ENCODE data around the gene EFCAB6. TPM values are rescaled to one million over a fixed set of nuclear protein-coding genes. Genes with fewer than 3 reads are reported as not detected.

Gene EFCAB6
- total RNA-seq, 1 experiment from 2014 or later: 0.94 TPM

GRCh38 chr22:43569111-43569510 lies 243.0 kb downstream of the EFCAB6 start (continued):
- TF ChIP-seq AFF4 (CRISPR knock-in tag; IDR thresholded peaks at IDR 0.05; ENCODE audit: borderline replicate concordance) (no peak), ZSCAN18 (CRISPR knock-in tag; IDR thresholded peaks at IDR 0.05) (no peak), ZNF671 (CRISPR knock-in tag; IDR thresholded peaks at IDR 0.05) (no peak), IRF2 (CRISPR knock-in tag; IDR thresholded peaks at IDR 0.05; ENCODE audit: borderline replicate concordance, low read depth) (no peak), E2F4 (CRISPR knock-in tag; IDR thresholded peaks at IDR 0.05; ENCODE audit: borderline replicate concordance, low read depth) (no peak), ETV6 (CRISPR knock-in tag; IDR thresholded peaks at IDR 0.05) (no peak)

- no peaks in the 10 kb centered on the region for H3K27me3 Mint-ChIP-seq (ENCODE audit: low read depth)
- DNase-seq (ENCODE audit: low spot score): no peak
- H3K36me3 Mint-ChIP-seq: no peaks in the 10 kb centered on the region
- CTCF ChIA-PET: interaction anchor here (0.5 kb wide), 1 partner anchor 228 kb away, joined by 3 read pairs; no protein-coding TSS in a partner anchor
- peaks cover 12% of the 10 kb centered on the region for H3K9me3 Mint-ChIP-seq
- POLR2A ChIA-PET: no interaction called here
- no peak for TF ChIP-seq JUN (CRISPR knock-in tag; IDR thresholded peaks at IDR 0.05)
- TF ChIP-seq SMAD3 (CRISPR knock-in tag; IDR thresholded peaks at IDR 0.05; ENCODE audit: borderline replicate concordance): no peak
- TF ChIP-seq ETV6 (CRISPR knock-in tag; IDR thresholded peaks at IDR 0.05): no peak
- no peak for TF ChIP-seq E2F4 (CRISPR knock-in tag; IDR thresholded peaks at IDR 0.05; ENCODE audit: borderline replicate concordance, low read depth)
- TF ChIP-seq ZNF416 (CRISPR knock-in tag; IDR thresholded peaks at IDR 0.05): no peak
- TF ChIP-seq AFF4 (CRISPR knock-in tag; IDR thresholded peaks at IDR 0.05; ENCODE audit: borderline replicate concordance): no peak
- TF ChIP-seq ZNF423 (CRISPR knock-in tag; IDR thresholded peaks at IDR 0.05): no peak
- no peak for TF ChIP-seq TEAD1 (CRISPR knock-in tag; IDR thresholded peaks at IDR 0.05)
- no peak for TF ChIP-seq ZNF121 (CRISPR knock-in tag; IDR thresholded peaks at IDR 0.05)
- no peak for TF ChIP-seq HMGA2 (CRISPR knock-in tag; IDR thresholded peaks at IDR 0.05)
- TF ChIP-seq CREB1 (CRISPR knock-in tag; IDR thresholded peaks at IDR 0.05): no peak
- TF ChIP-seq USF1 (CRISPR knock-in tag; IDR thresholded peaks at IDR 0.05): no peak
- H3K27ac Mint-ChIP-seq: no peak overlapping the region
- no peak overlapping the region for H3K4me3 Mint-ChIP-seq
- H3K4me1 Mint-ChIP-seq: peaks cover 26% of the 10 kb centered on the region
- ATAC-seq: no peak
These were observed 244.3 kb downstream of the EFCAB6 start for GRCh38 chr22:43567691-43568324.
